HG02610 (cell line): ENCODE measurements around the gene ZNF644.

Source experiments
- ATAC-seq: cut with Tn5 transposase; IDR thresholded peaks from one replicate; pipeline ENCODE4 v1.9.1; 2021; ENCODE audit warnings: mild to moderate bottlenecking, moderate library complexity; ENCODE audit not compliant: unreplicated experiment

Gene ZNF644

DNA sequence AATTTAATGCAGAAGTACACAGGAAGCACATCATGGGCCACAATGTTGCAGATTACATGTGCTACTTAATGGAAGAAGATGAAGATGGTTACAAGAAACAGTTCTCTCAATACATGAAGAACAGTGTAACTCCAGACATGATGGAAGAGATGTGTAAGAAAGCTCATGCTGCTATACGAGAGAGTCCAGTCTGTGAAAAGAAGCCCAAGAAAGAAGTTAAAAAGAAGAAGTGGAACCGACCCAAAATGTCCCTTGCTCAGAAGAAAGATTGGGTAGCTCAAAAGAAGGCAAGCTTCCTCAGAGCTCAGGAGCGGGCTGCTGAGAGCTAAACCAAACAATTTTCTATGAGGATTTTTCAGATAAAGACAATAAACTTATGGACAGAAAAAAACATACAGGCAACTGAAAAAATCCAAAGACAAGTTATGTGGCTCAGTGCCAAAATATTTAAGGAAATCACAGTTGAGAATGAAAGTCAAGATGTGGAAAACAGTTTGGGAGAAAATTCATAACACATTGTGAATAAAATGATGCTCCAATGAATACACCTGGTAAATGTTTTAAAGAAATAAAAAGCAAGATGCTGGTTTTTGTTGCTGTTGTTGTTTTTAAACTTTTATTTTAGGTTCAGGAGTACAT, 2.8 kb upstream of the ZNF644 start:
- no peak for ATAC-seq

- no peak for ATAC-seq
Measured at GRCh38 chr1:91022518-91022929, 689 bp upstream of the ZNF644 start.

- ATAC-seq: peak; percentile 58
Measured at GRCh38 chr1:91020967-91021685, 709 bp downstream of the ZNF644 start.

GRCh38 chr1:91020486-91020885, 1.3 kb downstream of the ZNF644 start:
- no peak for ATAC-seq

DNA sequence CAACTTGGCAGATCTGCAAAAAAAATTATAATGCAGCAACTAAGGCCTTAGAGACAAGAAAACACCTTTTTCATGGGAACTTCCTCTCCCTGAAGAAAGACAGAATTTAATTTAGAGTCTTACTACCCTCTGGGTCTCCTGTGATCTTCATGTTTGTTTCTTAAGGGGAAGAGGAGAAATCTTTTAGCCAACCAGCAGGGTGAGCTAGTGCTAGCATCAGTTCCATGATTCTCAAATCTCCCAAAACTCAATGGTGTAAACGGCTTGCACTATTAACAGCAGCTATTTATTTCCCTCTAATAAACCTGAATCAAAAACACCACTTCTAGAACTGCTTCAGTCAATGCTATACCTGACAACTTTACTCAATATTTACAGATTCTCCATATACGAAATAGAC, 3.8 kb downstream of the ZNF644 start:
- no peak for ATAC-seq

GRCh38 chr1:91015794-91016550, 5.9 kb downstream of the ZNF644 start:
- ATAC-seq: no peak

DNA sequence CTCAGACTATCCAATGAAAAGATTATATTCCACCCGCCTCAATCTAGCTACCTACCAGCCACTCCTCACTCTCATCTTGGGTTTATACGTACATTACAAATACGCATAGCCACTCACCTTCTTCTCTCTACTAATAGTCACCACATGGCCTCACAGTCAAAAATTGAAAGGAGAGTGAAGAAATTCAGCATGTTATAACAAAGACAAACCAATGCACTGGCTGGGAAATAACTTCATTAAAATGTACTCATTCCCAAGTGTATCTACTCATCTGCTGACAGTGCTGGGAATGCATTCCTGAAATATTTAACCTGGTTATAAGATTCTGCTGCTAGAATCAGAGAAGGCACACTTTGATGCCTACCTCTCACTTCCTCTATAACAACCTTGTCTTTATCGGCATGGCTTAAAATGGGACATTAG, 6.5 kb downstream of the ZNF644 start:
- ATAC-seq: no peak

- ATAC-seq: no peak
Measured at GRCh38 chr1:91014475-91014874, 7.4 kb downstream of the ZNF644 start.

DNA sequence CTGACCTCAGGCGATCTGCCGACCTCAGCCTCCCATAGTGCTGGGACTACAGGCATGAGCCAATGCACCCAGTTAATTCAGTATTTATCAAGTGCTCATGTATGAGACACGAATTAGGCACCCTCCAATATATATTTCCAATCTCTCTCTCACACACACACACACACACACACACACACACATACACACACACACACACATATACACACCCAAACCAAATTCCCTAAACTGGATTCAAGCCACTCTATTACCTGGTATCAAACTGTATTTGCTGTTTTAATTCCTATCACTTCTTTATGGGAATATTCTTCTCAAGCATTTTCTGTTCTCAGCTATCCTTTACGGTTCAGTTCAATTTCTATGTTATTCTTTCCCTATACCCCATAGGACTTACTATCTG, 8.5 kb downstream of the ZNF644 start:
- ATAC-seq: no peak

GRCh38 chr1:91012196-91012595, 9.6 kb downstream of the ZNF644 start:
- no peak for ATAC-seq

DNA sequence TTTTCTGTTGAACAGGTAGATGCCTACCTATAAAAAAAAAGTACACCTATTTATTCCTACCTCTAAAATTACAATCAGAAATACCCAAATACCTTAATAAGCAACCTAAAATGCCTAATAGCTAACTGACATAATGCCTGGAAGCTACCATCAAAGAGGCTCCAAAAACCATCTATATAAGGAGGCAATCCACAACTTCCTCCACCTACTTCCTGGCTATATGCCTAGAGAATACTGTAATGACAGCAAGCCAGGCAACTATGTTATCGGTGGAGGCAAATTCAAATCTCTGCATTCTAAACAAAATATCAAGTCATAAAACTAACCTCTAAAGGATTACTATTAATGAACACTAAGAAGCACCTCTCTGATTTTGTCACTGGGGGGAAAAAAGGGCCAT, 10.1 kb downstream of the ZNF644 start:
- no peak for ATAC-seq

GRCh38 chr1:91007827-91008226, 14.0 kb downstream of the ZNF644 start:
- no peak for ATAC-seq

GRCh38 chr1:91007092-91007491, 14.7 kb downstream of the ZNF644 start:
- ATAC-seq: no peak

DNA sequence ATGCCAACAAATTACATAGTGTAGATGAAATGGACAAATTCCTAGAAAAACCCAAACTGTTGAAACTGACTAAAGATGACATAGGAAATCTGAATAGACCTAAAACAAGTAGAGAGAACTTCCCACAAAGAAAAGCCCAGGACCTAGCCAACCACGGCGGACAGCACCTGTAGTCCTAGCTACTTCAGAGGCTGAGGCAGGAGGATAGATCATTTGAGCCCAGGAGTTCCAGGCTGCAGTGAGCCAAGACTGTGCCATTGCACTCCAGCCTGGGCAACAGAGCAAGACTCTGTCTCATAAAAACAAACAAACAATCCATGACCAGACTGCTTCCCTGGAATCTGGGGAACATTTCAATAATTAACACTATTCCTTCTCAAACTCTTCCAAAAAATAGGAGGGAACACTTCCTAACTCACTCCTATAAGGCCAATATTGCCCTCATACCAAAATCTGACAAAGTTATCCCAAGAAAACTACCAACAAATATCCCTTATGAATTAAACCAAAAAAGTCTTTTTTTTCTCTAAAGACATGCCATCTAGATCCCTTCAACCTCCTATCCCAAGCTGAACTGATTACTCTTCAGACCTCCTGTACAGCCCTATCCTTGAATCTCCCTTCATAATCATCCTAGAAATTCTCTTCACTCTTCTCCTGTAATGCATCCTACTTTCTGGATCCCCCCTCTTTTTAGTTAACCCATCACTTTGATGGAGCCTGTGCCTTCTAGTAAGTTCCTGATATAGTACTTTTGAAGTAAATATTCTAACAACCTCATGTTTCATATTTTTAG, 15.5 kb downstream of the ZNF644 start:
- no peak for ATAC-seq

GRCh38 chr1:91005285-91005684, 16.6 kb downstream of the ZNF644 start:
- ATAC-seq: no peak

DNA sequence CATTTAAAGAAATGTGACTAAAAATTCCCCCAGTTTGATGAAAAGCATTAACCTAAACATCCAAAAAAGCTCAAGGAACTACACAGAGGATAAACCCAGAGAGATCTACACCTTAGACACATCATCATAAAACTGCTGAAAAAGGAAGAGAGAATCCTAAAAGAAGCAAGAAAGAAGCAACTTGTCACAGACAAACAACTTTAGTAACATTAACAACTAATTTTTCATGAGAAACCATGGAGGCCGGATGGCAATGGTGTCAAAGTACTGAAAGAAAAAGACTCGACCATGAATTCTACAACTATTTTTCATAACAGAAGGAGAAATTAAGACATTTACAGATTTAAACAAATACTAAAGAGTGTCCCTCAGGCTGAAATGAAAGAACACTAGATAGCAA, 17.7 kb downstream of the ZNF644 start:
- no peak for ATAC-seq

DNA sequence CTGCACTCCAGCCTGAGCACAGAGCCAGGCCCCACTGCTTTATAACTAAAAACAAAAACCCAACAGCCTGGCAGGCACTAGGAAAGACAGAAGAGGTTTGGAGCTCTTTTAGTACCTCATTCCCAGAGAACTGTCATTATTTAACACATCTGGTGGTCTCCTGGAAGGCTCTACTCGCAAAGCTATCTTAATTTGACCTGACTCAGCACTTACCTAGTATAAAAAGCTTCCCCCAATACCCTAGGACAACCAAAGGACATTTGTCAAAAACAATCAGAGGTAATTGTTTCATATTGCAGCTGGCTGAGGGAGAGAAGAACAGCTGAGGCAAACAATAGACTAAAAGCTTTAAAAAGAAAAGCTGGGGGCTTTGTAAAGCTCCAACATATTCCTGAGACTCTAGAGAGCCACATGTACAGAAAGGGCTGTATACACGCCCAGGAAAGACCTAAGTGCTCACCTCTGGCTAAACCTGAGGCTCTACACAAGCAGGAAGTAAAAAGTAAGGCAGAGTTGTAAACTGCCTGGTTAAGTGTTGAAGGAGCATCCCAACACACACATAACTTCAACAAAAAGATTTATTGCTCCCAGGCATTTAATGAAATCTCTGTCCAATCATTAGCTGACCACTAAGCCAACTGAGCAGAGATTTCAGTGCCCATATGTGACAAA, 25.0 kb downstream of the ZNF644 start:
- no peak for ATAC-seq

DNA sequence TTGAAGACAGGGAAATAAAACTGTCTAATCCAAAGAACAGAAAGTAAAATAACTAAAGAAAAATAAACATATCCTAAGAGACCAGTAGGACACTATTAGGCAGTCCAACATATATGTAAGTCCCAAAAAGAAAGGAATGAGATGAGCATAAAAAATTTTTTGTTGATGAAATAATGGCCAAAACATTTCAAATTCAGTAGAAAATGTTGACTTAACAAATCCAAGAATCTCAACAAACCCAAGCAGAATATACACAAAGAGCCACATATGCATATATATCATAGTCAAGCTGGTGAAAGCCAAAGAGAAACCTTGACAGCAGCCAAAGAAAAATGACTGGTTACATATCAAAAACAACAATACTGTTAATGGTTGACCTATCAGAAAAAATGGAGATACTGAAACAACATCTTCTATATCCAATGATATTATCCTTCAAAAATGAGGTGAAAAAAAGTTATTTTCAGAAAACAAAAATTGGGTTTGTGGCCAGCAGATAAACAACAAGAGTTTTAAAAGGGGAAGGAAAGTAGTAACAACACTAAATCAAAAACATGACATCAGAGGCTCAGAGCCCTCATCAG, 26.4 kb downstream of the ZNF644 start:
- ATAC-seq: no peak

DNA sequence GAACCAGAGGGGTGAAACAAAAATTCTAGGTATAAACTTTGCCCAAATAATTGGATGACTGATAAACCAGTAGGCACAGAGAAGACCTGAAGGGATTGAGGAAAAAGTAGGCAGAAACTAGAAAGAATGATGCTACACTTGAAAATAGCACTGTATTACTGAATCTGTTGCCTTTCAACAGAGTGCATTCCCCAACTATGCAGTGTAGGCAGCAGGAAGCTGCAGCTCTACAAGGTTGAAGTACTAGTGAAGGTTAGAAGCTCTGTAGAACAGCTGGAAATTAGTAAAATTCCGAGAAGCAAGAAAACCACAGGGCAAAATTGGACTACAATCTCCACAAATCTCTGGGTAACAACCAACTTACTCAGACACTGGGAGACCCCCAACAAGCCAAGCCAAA, 27.4 kb downstream of the ZNF644 start:
- no peak for ATAC-seq

DNA sequence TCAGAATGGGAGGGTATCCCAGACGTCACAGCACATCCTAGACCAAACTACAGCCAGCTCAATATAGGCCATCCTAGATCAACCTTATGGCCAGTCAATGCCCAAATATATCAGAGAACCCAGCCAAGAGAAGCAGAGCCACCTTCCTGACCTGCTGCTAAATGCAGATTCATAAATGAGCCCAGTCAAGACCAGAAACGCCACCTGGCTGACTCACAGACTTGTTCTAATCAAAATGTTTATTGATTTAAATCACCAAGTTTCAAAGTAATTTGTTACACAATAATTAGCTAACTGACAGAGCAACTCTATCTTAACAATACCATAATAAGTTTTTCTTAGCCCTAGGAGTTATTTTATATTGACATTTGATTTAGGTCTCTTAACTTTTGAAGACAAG, 28.6 kb downstream of the ZNF644 start:
- no peak for ATAC-seq
